Measurements from ENCODE around the gene DOCK11.
"Not testable (repeated sequence)": the region's sequence is repeated elsewhere in the genome, so short reads cannot be mapped to it uniquely, and the experiment has no call there.

The DOCK11 gene

GRCh38 chrX:118577041-118577440 lies 81.4 kb downstream of the DOCK11 start:
- no peak for DNase-seq

GRCh38 chrX:118579417-118579816 lies 83.8 kb downstream of the DOCK11 start:
- DNase-seq, result no peak

GRCh38 chrX:118582926-118583325 lies 87.3 kb downstream of the DOCK11 start:
- not testable (repeated sequence) for DNase-seq

GRCh38 chrX:118583781-118584180 lies 88.2 kb downstream of the DOCK11 start:
- DNase-seq, result no peak

- no peak for DNase-seq
These were observed 89.7 kb downstream of the DOCK11 start for GRCh38 chrX:118585296-118585695.

DNA sequence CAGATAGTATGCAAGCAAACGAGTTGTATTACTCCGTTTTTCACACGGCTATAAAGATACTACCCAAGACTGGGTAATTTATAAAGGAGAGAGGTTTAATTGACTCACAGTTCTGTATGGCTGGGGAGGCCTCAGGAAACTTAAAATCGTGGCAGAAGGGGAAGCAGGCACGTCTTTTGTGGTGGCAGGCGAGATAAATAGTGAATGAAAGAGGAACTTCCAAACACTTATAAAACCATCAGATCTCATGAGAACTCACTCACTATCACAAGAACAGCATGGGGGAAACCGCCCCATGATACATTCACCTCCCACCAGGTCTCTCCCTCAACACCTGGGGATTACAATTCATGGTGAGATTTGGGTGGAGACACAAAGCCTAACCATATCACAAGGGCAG lies 90.6 kb downstream of the DOCK11 start:
- DNase-seq, result not testable (repeated sequence)

- no peak for DNase-seq
These were observed 93.1 kb downstream of the DOCK11 start for GRCh38 chrX:118588715-118589114.

DNA sequence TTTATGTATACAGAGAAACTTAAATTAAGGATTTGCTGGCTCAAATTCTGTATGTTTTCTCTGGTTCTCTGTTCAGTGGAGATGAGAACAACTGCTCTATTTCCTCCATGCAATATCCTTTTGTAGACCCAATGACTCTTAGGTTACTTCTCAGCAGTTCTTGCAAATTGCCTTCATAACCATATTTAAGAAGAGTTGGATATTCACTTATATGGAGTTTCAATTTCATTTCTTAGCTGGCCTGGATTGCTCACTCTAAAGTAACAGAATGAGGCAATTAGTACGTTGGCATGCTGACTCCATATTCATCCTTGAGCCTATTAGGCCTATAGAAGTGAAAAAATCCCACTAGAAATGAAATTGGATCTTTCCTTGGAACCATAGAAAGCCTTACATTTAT lies 93.6 kb downstream of the DOCK11 start:
- peak; percentile 56 for DNase-seq

- DNase-seq, result peak; percentile 23
These were observed 97.8 kb downstream of the DOCK11 start for GRCh38 chrX:118593407-118593806.

DNA sequence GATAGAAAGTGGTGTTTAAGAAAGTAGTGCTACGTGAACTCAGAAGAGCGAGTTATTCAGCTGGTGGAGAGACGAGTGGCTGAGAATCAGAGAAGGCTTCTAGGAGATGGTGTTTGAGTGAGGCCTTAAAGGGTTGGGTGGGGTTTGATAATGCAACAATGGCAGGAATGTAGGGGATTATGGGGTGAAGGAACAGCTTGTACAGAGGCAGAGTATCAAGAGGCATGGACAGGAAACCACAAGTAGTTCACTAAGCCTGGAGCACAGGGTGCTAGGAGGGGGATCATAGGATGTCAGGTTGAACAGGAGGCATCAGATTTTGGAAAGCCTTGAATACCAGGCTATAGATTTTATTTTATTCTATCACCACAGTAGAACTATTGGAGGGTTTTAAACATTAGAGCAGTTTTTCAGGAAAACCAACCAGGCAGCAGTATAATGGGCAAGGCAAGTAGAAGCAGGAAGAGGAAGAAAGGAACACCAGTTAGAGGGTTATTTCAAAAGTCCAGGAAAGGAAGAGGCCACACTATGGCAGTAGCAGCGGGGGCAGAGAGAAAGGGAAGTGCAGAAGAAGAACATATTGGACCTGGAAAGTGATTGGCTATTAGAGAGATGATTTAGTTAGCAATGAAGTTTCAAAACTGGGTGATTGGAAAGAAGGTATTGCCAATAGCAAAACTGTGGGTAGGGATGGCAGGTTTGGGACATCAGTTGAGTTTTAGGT lies 99.2 kb downstream of the DOCK11 start:
- DNase-seq, result peak; percentile 55

GRCh38 chrX:118595501-118596042 lies 100.0 kb downstream of the DOCK11 start:
- DNase-seq, result no peak

DNA sequence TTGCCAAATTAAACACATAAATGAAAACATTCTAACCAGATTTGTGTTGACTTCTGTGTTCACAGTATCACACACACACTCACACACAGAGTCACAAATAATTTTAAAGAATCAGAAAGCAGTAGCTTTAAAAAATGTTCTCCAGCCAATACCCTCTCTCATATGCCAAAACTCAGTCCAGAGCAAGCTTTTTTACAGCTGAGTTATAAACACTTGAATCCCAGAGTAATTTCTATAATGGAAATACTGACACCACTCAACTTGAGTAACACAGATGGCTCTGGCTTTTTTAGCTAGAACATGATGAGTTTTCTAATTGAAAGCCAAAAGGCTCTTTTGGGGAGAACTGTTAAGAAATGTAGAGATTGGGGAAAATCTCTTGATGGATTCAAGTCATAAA lies 100.8 kb downstream of the DOCK11 start:
- DNase-seq, result no peak

GRCh38 chrX:118603981-118604380 lies 108.4 kb downstream of the DOCK11 start:
- DNase-seq, result peak; percentile 51

GRCh38 chrX:118612290-118612689 lies 116.7 kb downstream of the DOCK11 start:
- DNase-seq, result no peak

DNA sequence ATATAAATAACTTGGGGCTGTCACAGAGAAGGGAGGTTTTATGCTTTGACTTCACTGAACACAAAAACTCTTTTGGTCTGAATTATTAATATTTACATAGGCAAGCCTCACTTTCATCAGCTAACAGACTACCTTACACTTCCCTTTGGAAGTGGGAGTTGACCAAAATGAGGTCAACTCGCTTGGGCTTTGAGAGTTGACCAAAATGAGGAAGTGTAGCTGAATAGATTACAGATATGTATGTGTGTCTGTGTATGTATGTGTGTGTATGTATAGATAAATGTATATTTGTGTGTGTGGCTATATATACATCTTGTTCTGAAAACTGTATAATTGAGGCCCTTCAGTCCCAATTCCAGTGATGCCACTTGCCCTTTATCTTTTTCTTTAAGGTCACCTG lies 118.5 kb downstream of the DOCK11 start:
- DNase-seq, result peak; percentile 60

DNA sequence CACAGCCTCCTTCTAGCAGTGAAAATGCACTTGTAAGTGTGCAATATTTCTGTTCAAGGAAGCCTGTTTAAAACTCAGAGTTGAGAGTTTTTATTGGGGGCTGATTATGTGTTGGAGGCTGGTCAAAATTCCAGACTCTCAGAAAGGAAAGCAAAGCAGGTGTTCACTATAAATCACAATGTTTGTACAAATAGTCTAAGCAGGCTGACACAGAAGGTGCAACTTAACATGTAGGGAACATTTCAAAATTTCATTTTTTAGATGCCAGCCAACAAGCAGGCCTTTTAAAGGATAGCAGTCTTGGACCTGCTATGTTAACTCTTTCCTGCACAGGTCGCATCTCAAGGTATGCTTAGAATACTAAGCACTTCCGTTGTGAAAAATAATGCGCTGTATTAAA lies 119.5 kb downstream of the DOCK11 start:
- DNase-seq, result no peak

GRCh38 chrX:118621081-118621759 lies 125.6 kb downstream of the DOCK11 start:
- DNase-seq, result peak; percentile 52

GRCh38 chrX:118623062-118623461 lies 127.4 kb downstream of the DOCK11 start:
- no peak for DNase-seq

DNA sequence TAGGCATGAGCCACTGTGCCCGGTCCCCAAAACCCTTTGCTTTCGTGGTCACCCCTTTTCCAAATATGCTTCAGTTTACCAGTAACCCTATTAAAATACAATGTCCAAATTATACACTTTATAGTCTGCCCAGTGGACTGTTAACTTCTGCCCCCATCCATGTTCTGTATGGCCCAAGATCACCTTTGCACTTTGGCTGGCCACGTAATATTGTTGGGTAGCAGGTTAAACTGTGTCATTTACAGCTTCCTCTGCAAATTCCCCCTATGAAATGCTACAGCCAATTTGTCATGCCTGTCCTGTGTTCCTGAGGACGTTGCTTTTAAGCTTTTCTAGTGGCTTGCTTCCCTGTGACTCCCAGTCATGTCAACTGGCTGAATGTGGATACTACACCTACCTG lies 130.7 kb downstream of the DOCK11 start:
- DNase-seq, result no peak

DNA sequence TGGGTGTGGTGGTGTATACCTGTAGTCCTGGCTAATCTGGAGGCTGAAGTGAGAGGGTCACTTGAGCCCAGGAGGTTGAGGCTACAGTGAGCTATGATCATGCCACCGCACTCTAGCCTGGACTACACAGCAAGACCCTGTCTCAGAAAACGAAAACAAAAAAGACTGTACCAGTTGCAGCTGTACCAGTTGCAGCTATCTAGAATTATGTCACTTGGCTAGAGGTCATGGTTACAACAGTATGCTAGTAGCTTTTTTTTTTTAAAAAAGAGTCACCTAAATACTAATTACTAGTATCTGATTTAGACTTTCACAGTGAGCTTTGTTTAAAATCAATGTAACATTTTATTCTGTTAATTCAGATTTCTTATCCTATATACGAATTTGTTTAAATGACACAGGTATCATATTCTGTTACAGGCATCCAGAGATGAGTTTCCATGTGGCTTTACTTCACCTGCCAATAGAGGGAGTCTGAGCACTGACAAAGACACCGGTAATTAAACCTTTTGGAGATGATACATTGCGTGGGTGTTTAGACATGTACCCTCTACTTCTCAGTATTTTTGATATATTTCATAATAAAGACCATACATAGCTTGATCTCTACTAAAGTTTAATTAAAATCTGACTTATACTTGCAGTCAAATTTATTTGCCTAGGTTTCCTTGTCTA lies 131.6 kb downstream of the DOCK11 start:
- DNase-seq, result no peak

- peak; percentile 81 for DNase-seq
These were observed 135.2 kb downstream of the DOCK11 start for GRCh38 chrX:118630848-118631247.

DNA sequence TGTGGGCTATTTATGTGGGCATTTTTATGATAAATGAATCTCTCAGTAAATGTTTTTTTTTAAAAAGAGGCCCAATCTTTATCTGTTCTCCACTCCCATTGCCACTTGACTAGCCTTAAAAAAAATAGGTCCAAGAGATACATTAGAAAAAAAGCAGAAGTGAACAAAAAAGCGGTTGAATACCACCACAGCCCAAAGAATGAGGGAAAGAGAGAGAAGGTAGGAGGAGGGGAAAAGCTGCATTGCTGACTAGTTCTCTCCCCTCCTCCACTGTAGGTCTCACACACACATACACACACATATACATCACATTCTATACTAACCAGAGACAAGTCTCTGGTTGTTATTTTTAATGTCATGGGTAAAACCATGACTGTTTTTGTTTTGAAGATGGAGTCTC lies 136.0 kb downstream of the DOCK11 start:
- peak; percentile 13 for DNase-seq

DNA sequence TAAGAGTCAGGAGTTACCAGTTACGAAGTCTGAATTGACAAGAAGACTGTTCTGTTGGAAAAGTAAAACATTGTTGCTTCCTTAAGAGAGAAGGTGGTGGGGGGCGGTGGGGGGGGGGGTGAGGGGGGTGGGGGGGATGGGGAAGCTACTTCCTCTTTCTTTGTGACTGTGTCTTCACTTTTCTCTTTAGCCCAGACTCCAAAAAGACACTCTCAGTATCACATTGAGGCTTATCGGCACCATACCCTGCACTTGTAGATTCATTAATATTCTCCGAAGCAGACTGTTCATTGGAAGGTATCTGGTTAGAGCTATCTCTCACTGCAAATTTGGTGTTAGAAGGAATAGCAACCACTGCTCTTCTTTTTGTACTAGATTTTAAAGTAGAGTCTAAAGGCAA lies 137.2 kb downstream of the DOCK11 start:
- no peak for DNase-seq

DNA sequence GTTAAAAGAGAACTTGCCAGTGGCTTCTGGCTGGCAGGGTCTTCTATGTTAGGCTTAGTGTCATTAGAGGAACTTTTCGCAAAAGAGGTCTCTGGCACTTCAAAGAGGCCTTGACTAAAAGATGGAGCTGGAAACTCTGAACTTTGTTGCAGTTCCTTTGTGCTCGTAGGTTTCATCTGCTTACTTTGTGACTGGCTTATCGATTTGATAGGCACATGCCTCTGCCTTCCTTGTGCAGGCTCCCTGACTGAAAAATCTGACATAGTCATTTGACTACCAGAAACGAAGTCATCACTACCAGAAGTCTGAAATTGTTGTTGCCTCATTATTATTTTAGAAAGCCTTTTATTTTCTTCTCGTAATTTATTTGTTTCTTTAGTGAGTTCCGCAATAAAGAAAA lies 137.9 kb downstream of the DOCK11 start:
- no peak for DNase-seq

Measured in inflammatory macrophage treated with lipopolysaccharide for 4 hours (primary cell).